HG03460 (cell line): ENCODE results near the gene ISL2.

Experiments used
- ATAC-seq: cut with Tn5 transposase; IDR thresholded peaks from one replicate; pipeline ENCODE4 v1.9.1; 2021; ENCODE audit not compliant: unreplicated experiment

Gene ISL2

DNA sequence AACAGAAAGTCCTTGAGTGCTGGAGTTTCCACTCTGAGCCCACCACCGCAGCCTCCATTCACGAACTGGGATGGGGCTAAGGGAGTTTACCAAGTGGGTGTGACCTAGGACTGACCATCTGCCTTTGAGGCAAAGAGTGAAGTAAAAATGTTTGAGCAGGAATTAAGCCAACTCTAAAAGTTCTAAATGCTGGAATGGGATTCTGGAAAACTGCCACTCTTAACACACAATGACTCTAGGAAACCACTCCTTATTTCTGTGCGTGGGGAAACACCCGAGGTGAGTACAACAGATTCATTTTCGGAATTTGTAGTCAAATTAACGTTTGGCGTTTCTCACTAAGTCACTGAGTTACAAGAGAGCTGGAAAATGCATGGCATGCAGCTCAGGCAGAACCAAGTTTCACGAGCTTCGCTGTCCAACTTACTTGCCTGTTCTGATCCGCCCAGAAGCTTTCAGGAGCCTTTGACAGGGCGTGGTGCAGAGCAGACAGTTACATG lies 31.6 kb downstream of the ISL2 start:
- no peak for ATAC-seq

DNA sequence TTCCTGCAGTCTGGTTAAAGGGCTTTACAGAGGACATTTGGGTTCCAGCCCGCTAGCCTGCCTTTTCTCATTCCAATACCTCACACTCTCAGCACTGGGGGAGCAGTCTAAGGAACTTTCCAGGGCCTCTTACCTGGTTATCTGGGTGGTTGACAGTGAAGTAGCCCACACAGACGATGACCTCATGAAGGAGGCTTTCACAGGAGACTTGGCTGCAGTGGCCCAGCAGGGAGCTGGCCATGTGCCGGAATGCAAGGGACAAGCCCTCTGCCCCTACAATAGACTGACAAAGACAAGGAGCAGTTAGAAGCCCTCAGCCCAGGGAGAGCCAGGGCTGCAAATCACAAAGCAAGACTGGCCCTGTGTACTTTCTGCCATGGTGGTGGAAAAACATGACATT lies 39.5 kb downstream of the ISL2 start:
- ATAC-seq, result no peak

DNA sequence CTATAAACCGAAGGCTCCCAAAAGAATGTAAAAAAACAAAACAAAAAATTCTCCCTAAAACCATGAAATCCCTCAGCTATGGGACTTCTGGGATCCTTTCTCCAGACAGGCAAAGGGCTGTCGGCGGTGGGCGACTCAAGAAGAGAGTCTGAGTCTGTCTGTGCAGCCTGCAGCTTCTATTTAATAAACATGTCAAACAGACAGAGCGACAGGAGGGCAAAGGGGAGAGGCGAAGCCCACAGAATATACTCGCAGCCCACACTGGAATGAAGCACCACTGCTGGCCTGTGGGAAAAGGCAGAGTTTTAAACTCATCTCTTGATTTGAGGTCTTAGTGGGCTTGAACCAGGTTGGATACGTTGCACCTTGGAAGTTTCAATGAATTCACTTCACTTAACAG lies 40.2 kb downstream of the ISL2 start:
- ATAC-seq, result no peak

DNA sequence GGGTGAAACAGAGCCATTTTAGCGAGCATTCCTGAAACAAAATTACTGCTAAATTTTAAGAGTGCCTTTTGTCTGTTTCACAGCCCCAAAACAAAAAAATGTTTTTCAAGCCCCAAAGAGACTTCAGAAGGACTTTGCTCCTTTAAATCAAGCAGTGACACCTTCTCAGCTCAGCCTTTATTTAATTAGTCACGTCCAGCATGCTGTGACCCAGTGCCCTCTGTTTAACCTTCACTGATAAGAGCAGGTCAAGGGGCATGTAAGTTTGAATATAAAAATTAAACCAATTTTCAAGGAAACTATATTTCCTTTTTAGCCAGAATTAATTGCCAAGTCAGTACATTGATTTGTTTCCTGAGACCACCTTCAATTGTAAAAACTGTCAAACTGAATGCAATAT lies 40.6 kb downstream of the ISL2 start:
- ATAC-seq, result no peak

- no peak for ATAC-seq
Observed at GRCh38 chr15:76377751-76378150, 41.2 kb downstream of the ISL2 start.

GRCh38 chr15:76378691-76379090 lies 42.1 kb downstream of the ISL2 start:
- ATAC-seq, result no peak

- no peak for ATAC-seq
Observed at GRCh38 chr15:76380249-76380648, 43.7 kb downstream of the ISL2 start.

GRCh38 chr15:76381366-76381765 lies 44.8 kb downstream of the ISL2 start:
- no peak for ATAC-seq

DNA sequence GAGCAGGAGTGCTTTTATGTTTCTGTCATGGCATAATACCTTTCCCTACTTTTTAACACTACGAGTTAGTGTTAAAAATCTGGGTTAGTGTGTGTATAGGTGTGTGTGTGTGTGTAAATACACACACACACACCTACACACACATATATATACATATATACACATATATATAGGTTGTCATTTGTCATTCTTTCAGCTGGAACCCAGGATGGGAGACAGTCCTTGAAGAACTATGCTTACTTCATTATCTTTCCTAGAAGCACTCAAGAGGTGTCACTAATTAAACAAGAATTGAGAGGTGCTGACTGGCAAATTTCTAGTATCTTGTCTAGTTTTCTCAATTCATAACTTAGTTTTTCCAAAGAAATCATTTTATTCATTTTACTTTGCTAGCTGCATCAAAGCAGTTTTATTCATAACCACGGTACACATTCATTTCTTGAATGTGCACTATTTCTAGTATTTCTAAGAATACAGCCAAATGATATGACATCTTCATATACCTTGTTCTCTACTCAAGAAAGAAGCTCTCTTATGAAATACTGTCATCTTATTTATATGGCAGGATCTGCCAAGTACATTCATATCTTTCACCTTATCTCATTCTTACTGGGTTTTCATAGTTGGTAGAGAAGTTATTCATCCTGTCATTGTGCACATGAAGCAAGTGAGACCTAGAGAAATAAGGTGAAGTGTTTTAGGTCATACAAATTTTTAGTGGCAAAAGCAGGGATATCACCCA lies 46.6 kb downstream of the ISL2 start:
- no peak for ATAC-seq

GRCh38 chr15:76384409-76384808 lies 47.8 kb downstream of the ISL2 start:
- ATAC-seq, result no peak

- no peak for ATAC-seq
Observed at GRCh38 chr15:76386178-76386577, 49.6 kb downstream of the ISL2 start.

DNA sequence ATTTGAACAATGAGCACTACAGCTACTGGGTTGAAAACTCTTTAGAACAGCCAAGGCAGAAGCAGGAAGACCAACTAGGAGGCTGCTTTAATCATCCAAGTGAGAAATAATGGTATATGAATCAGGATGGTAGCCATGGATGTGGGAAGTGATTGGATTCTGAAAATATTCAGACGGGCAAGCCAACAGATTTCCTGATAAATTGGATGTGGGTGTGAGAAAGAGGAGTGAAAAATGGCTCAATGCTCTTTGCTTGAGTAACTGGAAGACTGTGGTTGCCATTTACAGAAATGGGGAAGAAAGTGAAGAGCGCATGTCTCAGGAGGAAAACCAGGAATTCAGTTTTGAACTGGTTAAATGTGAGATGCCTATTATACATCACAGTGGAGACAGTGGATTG lies 50.4 kb downstream of the ISL2 start:
- no peak for ATAC-seq

DNA sequence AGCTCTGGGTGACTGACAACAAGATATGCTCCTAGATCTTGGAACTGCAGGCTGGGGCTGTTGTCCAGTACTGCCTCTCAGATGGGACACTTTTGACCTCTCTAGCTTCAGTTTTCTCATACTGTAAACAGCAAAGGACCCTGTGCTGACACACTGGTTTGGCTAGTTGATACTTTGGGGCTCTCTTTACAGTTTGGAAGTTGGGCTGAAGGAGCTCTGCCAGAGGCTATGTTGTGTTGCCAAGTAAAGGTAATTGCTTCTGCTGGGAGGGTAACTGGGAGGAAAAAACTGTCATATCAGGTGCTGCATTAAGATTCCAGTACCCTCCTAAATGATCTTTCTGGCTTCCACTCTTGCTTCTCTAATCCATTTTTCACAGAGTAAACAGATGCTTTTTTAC lies 54.0 kb downstream of the ISL2 start:
- no peak for ATAC-seq

DNA sequence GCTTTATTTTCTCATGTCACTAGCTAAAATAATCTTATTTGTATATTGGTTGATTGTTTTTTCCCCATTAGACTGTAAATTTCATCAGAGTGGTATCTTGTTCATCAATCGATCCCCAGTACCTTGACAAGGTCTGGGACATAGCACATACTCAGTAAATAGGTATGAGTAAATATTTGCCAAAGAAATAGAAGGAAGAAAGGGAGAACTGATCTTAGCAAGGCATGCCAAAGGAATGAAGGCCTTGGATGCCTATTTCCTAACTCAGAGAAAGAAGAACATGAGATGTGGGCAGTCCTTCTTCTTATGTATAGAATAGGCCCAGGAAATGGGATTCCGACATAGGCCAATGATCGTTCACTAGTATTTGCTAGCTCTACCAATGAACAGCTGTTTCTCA lies 54.7 kb downstream of the ISL2 start:
- no peak for ATAC-seq

DNA sequence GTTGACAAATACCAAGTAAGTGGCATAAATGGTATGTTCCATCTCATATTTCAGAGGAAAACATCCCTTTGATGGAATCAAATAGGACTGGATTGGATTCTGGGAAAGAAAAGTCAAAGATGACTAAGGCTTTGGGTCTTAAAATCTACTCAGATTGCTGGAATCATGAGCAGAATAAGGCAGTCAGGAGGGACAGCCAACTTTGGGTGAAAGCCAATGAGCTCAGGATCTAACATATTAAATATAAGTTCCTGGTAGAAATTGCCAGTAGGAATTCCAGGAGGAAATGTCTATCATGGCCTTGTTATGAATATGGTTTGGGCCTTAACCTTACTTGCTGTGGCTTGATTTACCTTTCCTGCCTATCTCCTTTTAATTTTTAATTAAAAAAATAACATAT lies 55.3 kb downstream of the ISL2 start:
- no peak for ATAC-seq
